ENCODE measurements around the gene TPSB2. TPM values are rescaled to one million over a fixed set of nuclear protein-coding genes. Genes with fewer than 3 reads are reported as not detected.

Gene TPSB2
- total RNA-seq = not detected in 2 replicates

DNA sequence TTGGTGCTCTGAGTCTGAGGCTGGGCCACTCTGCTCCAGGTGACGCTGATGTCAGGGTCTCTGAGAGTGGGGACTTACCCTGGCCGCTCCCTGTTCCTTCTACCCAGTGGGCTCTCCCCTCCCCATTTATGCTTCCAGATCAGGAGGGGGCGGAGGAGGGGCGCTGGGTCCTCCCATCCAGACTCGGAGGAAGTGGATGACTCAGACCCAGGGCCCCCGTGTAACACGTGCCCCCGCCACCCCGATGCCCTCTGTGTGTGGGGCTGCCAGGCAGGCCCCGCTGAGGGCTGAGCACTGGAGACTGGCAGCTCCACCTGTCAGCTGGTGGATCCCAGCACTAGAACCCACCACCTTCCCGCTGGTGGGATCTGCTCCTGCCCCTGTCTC is at the start of gene TPSB2:
TPSB2 (minus strand) TSS at position 101 of the 387 bp plus-strand sequence. CDS start 233 bp downstream, outside the sequence.

DNA sequence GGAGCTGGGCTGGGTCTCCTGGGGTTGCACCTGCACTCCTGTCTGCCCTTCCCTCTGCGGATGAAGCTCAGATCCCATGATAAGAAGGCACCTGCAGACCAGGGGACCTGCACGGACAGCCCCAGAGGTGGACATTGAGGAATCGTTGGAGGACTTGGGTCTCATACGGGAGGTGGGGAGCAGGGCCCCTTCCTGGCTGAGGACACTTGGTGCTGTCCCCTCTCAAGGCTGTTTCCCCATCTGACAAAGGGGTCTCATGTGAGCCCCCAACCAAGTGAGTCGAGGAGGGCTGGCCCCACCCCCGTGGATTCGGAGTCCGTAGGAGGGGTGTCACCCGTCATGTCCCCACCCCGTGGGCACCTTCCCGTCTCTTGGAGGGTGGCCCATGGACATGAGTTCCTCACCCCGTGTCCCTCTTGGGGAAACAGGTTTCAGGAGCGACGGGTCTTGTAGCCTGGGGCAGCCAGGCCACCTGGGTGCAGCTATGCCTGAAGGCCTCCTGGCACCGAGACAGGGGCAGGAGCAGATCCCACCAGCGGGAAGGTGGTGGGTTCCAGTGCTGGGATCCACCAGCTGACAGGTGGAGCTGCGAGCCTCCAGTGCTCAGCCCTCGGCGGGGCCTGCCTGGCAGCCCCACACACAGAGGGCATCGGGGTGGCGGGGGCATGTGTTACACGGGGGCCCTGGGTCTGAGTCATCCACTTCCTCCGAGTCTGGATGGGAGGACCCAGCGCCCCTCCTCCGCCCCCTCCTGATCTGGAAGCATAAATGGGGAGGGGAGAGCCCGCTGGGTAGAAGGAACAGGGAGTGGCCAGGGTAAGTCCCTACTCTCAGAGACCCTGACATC is 25.5 kb upstream of the TPSB2 start, which contains the start of gene TPSD1:
TPSD1 (plus strand) TSS at position 794 of the 847 bp plus-strand sequence. CDS start 212 bp downstream, outside the sequence.

DNA sequence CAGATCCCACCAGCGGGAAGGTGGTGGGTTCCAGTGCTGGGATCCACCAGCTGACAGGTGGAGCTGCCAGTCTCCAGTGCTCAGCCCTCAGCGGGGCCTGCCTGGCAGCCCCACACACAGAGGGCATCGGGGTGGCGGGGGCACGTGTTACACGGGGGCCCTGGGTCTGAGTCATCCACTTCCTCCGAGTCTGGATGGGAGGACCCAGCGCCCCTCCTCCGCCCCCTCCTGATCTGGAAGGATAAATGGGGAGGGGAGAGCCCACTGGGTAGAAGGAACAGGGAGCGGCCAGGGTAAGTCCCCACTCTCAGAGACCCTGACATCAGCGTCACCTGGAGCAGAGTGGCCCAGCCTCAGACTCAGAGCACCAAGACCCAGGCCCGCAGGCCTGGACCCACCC is 10.5 kb upstream of the TPSB2 start, which contains the start of gene TPSAB1:
TPSAB1 (plus strand) TSS at position 270 of the 400 bp plus-strand sequence. CDS start 234 bp downstream, outside the sequence.

DNA sequence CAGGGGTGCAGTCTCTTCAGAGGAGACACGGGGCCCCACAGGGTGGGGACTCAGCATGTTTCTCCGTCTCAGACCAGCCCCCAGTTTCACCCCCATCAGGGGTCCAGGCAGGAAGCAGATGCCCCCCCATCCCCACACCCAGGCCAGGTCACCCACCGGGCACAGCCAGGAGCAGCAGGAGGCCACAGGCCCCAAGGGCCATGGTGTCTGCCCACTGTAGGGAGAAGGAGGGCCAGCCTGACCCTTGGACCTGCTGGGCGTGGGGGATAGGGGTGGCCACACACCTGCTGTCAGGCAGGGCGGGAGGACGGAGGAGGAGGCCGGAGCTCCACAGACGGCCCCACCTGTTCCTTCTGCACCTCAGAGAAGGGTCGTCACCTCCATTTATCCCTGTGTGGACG is 4.9 kb downstream of the TPSB2 start, which contains the start of gene TPSG1:
TPSG1 (minus strand) TSS at position 218 of the 401 bp plus-strand sequence; CDS start at position 202, 16 bp downstream.

Other genes starting within 250 kb of the TPSB2 start
- 0.51 TPM in 1 of 2 replicates, not detected in the other for gene SOX8, start 248.4 kb downstream of the TPSB2 start, total RNA-seq
- not detected in 2 replicates for gene SSTR5, start 157.4 kb downstream of the TPSB2 start, total RNA-seq
- gene C1QTNF8, start 133.9 kb downstream of the TPSB2 start, total RNA-seq = not detected in 2 replicates
- 3.7 and 36.5 TPM in 2 replicates for gene CACNA1H, start 77.1 kb downstream of the TPSB2 start, total RNA-seq
- not detected in 2 replicates for gene TPSG1, start 4.9 kb downstream of the TPSB2 start, total RNA-seq
- gene TPSAB1, start 10.5 kb upstream of the TPSB2 start, total RNA-seq = not detected in 2 replicates
- not detected in 2 replicates for gene TPSD1, start 25.9 kb upstream of the TPSB2 start, total RNA-seq
- gene UBE2I, start 79.5 kb upstream of the TPSB2 start, total RNA-seq = 76.8 and 145 TPM in 2 replicates
- 1.5 and 1.6 TPM in 2 replicates for gene BAIAP3, start 103.5 kb upstream of the TPSB2 start, total RNA-seq
- 68.2 and 103 TPM in 2 replicates for gene TSR3, start 121.7 kb upstream of the TPSB2 start, total RNA-seq
- gene GNPTG, start 121.7 kb upstream of the TPSB2 start, total RNA-seq = 36.2 and 92.5 TPM in 2 replicates
- gene UNKL, start 184.5 kb upstream of the TPSB2 start, total RNA-seq = 9.6 and 13.7 TPM in 2 replicates
- 16.6 and 18.3 TPM in 2 replicates for gene UQCC4, start 190.6 kb upstream of the TPSB2 start, total RNA-seq
- not detected in 2 replicates for gene PERCC1, start 200.9 kb upstream of the TPSB2 start, total RNA-seq
- gene CCDC154, start 214.4 kb upstream of the TPSB2 start, total RNA-seq = 0.16 and 2.2 TPM in 2 replicates
- 90.0 and 174 TPM in 2 replicates for gene CLCN7, start 244.8 kb upstream of the TPSB2 start, total RNA-seq

Measured in mesangial cell (primary cell).